Activated CD4-positive, alpha-beta memory T cell treated with anti-CD3 and anti-CD28 coated beads for 36 hours (primary cell): Measurements from ENCODE around the gene GPR42. TPM values are rescaled to one million over a fixed set of nuclear protein-coding genes. Genes with fewer than 3 reads are reported as not detected.
"Not testable (repeated sequence)": the region's sequence is repeated elsewhere in the genome, so short reads cannot be mapped to it uniquely, and the experiment has no call there.

Experiments used
- CTCF ChIA-PET: fragments of 350-600 bp; sonication (Branson Sonifier 250); formaldehyde crosslinking; loops from one replicate; lab custom pipeline; 2021; ENCODE audit warnings: antibody characterized with exemption, inconsistent platforms; lab: Charles Lee
- POLR2A ChIA-PET: fragments of 350-600 bp; sonication (Branson Sonifier 250); formaldehyde crosslinking; loops from one replicate; lab custom pipeline; 2021; ENCODE audit warnings: antibody characterized with exemption; lab: Charles Lee
- DNase-seq: peaks from one replicate; pipeline ENCODE4 v3.0.0-alpha.2; 2020
- H3K27ac Mint-ChIP-seq: one replicate; pipeline ENCODE4 v1.8.0; 2021; ENCODE audit warnings: mixed read lengths
- H3K27me3 Mint-ChIP-seq: one replicate; pipeline ENCODE4 v1.8.0; 2021; ENCODE audit warnings: mixed read lengths
- H3K36me3 Mint-ChIP-seq: one replicate; pipeline ENCODE4 v1.8.0; 2021; ENCODE audit warnings: mixed read lengths
- H3K4me1 Mint-ChIP-seq: one replicate; pipeline ENCODE4 v1.8.0; 2021; ENCODE audit warnings: low read depth, mixed read lengths
- H3K4me3 Mint-ChIP-seq: one replicate; pipeline ENCODE4 v1.8.0; 2021; ENCODE audit warnings: mild to moderate bottlenecking, mixed read lengths
- H3K9me3 Mint-ChIP-seq: one replicate; pipeline ENCODE4 v1.8.0; 2021; ENCODE audit warnings: mixed read lengths
- intact Hi-C: fragments of 100-400 bp; cut with micrococcal nuclease; formaldehyde crosslinking; loops from one replicate; pipeline ENCODE4 v1.15.1; 2023
- total RNA-seq, 2 experiments: library from RNA; stranded (reverse); gene quantifications; one replicate each; pipeline ENCODE4 v1.2.3, GENCODE V29; 2021

Gene GPR42
- total RNA-seq, 2 experiments from 2014 or later: 0.17 TPM; not detected in 1

DNA sequence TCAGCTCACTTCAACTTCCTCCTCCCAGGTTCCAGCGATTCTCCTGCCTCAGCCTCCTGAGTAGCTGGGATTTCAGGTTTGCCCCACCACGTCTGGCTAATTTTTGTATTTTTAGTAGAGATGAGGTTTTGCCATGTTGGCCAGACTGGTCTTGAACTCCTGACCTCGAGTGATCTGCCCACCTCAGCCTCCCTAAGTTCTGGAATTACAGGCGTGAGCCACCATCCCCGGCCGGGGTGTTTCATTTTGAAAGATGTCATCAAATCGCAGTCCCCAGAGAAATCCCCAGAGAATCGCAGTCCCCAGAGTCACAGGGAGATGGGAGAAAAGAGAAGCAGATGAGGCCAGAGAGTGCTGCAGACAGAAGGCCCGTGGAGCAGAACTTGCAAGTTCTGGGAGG lies 30.5 kb downstream of the GPR42 start:
- H3K27ac Mint-ChIP-seq, H3K36me3 Mint-ChIP-seq, H3K9me3 Mint-ChIP-seq, H3K4me3 Mint-ChIP-seq, H3K27me3 Mint-ChIP-seq, POLR2A ChIA-PET, intact Hi-C loops, DNase-seq: not testable (repeated sequence)
- peaks cover 16% of the 10 kb centered on the region for H3K4me1 Mint-ChIP-seq
- CTCF ChIA-PET: interaction anchor here (0.7 kb wide), 1 partner anchor 26 kb away, joined by 3 read pairs; no protein-coding TSS in a partner anchor

DNA sequence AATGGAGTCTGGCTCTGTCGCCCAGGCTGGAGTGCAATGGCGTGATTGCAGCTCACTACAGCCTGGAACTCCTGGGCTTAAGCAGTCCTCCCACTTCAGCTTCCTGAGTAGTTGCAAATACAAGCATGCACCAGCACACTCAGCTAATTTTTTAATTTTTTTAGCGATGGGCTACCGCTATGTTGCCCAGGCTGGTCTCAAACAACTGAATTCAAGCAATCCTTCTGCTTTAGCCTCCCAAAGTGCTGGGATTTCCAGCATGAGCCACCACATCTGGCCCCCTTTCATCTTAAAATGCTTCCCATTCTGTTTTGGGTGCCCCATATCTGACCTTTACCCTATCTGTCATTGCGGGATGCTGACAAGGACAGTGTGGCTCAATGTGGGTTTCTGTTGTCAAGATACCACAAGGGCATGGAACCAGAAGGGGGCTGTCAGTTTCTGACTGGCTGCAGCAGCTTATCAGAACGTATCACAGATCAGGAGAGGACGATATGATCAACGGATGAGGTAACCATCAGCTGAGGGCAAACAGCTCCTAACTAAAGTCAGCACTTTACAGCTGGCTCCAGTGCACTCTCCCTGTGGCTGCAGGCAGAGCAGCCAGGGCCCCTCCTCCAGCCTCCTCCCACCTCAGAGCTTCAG lies 32.4 kb downstream of the GPR42 start:
- peak; percentile 40 for DNase-seq
- Mint-ChIP-seq H3K36me3 (no peaks in the 10 kb centered on the region), H3K9me3 (no peaks in the 10 kb centered on the region), H3K27me3 (no peaks in the 10 kb centered on the region), H3K4me1 (peaks cover 16% of the 10 kb centered on the region), H3K4me3 (no peak overlapping the region), H3K27ac (no peak overlapping the region)
- intact Hi-C loops: no loop called here
- ChIA-PET CTCF (interaction anchor here (0.5 to 1.1 kb wide), 4 partner anchors 44 to 185 kb away, joined by 3 to 5 read pairs (median 4); partner anchors contain the start of gene FFAR1), POLR2A (interaction anchor here (1.1 kb wide), 1 partner anchor 49 kb away, joined by 3 read pairs; no protein-coding TSS in a partner anchor)

DNA sequence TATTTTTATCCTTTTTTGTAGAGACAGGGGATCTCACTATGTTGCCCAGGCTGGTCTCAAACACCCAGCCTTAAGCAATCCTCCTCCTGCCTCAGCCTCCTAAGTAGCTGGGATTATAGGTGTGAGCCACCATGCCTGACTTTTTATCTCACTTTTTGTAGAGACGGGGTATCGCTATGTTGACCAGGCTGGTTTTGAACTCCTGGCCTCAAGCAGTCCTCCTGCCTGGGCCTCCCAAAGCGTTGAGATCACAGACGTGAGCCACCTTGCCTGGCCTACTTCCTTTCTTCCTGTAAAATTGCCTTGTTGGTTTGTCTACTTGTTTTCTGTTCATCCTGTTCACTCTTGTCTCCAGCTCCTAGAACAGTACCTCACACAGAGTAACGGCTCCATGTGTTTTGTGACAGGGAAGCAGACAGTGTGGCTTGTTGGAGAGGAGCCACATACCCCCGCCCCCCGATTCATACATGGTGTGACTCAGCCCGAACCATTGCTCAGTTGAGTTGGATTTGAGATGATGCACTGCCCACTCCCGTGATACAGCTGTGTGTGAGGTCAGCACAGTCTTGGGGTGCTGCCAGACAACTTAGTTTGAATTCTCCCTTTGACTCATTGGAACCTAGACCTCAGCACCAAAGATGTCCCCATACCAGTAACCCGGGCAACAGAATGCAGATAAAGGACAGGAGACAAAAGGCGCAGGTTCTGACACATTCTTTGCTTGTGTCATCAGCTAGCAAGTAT lies 34.2 kb downstream of the GPR42 start:
- Mint-ChIP-seq H3K27me3 (no peaks in the 10 kb centered on the region), H3K4me3 (no peak overlapping the region), H3K36me3 (no peaks in the 10 kb centered on the region), H3K27ac (peak overlapping the region; percentile 55), H3K4me1 (peaks cover 16% of the 10 kb centered on the region), H3K9me3 (no peaks in the 10 kb centered on the region)
- intact Hi-C loops: loop anchor here (1.0 kb wide), 2 partner anchors 46 to 58 kb away; partner anchors contain the start of gene FFAR1
- peak; percentile 90 for DNase-seq
- ChIA-PET CTCF (interaction anchor here (1.4 kb wide), 1 partner anchor 90 kb away, joined by 5 read pairs; no protein-coding TSS in a partner anchor), POLR2A (interaction anchor here (1.4 kb wide), 1 partner anchor 58 kb away, joined by 4 read pairs; the partner anchor contains the start of gene FFAR1)

DNA sequence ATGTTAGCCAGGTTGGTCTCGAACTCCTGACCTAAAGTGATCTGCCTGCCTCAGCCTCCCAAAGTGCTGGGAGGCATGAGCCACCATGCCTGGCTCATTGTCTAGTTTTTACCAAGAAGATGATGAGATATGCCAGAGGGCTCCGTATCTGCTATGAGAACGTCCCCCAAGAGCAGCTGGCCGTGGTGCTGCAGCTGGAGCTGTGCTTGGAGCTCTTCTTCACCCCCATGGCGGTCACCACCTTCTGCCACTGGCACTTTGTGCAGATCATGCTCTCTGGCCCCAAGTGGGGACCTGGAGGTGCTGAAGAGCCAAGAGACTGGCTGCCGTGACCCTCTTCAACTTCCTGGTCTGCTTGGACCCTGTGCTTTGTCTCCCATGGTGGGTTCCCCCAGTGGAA lies 36.8 kb downstream of the GPR42 start:
- no peaks in the 10 kb centered on the region for H3K36me3 Mint-ChIP-seq
- peaks cover 2% of the 10 kb centered on the region for H3K27me3 Mint-ChIP-seq
- no peak for DNase-seq
- intact Hi-C loops: no loop called here
- POLR2A ChIA-PET: no interaction called here
- H3K4me1 Mint-ChIP-seq: peaks cover 16% of the 10 kb centered on the region
- H3K4me3 Mint-ChIP-seq: no peak overlapping the region
- no peak overlapping the region for H3K27ac Mint-ChIP-seq
- H3K9me3 Mint-ChIP-seq: no peaks in the 10 kb centered on the region
- CTCF ChIA-PET: interaction anchor here (0.6 to 1.1 kb wide), 2 partner anchors 20 to 87 kb away, joined by 4 read pairs; no protein-coding TSS in a partner anchor

DNA sequence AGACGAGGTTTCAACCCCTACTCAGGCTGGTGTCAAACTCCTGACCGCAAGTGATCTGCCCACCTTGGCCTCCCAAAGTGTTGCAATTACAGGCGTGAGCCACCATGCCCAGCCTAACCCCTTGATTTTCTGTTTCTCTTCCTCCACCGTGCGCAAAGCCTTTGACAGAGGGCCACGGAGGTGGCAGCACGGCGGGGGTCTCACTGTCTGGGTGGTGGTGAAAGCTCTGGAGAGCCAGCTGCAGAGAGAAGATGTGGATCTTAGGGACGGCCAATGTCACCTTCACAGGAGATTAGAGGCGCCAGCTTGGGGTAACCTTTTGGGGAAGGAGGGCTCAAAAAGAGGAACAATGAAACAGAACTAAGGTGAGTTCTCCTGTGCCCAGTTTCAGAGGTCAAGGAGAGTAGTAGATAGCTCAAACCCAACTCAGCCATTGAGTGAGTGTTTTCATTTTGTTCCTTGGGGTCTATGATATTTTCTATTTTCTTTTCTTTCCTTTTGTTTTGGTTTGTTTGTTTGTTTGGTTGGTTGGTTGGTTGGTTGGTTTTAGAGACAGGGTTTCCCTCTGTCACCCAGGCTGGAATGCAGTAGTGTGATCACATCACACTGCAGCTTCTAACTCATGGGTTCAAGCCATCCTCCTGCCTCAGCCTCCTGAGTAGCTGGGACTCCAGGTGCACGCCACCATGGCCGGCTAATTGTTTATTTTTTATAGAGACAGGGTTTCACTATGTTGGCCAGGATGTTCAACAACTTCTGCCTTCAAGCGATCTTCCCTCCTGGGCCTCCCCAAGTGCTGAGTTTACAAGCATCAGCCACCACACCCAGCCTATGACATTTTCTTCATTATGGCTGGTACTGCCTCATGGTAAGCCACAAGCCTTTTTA lies 37.7 kb downstream of the GPR42 start:
- H3K36me3 Mint-ChIP-seq: no peaks in the 10 kb centered on the region
- CTCF ChIA-PET: no interaction called here
- no peaks in the 10 kb centered on the region for H3K9me3 Mint-ChIP-seq
- H3K4me1 Mint-ChIP-seq: peaks cover 15% of the 10 kb centered on the region
- DNase-seq: no peak
- H3K27me3 Mint-ChIP-seq: peaks cover 4% of the 10 kb centered on the region
- H3K27ac Mint-ChIP-seq: no peak overlapping the region
- H3K4me3 Mint-ChIP-seq: no peak overlapping the region
- intact Hi-C loops: no loop called here
- POLR2A ChIA-PET: no interaction called here

DNA sequence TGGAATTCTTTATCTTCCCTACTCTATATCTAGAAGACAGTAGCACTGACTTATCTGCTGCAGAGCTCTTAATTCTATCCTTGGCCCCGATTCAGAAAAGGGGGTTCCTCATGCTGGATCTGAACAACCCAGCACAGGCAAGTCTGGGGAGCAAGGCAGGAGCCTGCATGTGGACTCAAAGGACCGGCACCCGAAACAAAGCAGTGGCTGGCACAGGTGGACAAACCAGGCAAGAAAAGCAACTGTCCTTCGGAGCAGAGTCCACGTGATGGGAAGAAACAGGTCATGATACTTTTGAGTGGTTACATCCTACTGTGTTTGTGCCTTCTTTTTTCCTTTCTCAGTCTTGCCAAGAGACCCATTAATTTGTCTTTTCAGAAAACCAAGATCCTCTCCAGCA lies 38.3 kb downstream of the GPR42 start:
- no peaks in the 10 kb centered on the region for H3K36me3 Mint-ChIP-seq
- H3K27me3 Mint-ChIP-seq: peaks cover 4% of the 10 kb centered on the region
- CTCF ChIA-PET: no interaction called here
- H3K27ac Mint-ChIP-seq: no peak overlapping the region
- no peak for DNase-seq
- H3K4me3 Mint-ChIP-seq: no peak overlapping the region
- peaks cover 15% of the 10 kb centered on the region for H3K4me1 Mint-ChIP-seq
- no peaks in the 10 kb centered on the region for H3K9me3 Mint-ChIP-seq
- POLR2A ChIA-PET: no interaction called here
- intact Hi-C loops: no loop called here

DNA sequence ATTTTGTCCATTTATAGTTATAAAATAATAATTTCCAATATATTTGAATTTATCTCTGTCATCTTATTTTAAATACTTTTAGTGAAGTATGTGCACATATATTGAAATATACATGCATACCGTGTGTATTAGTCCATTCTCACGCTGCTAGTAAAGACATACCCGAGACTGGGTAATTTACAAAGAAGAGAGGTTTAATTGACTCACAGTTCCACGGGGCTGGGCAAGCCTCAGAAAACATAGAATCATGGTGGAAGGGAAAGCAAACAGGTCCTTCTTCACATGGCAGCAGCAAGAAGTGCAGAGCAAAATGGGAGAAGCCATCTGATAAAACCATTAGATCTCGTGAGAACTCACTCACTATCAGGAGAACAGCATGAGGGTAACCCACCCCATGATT lies 39.6 kb downstream of the GPR42 start:
- intact Hi-C loops: no loop called here
- no peaks in the 10 kb centered on the region for H3K36me3 Mint-ChIP-seq
- H3K9me3 Mint-ChIP-seq: no peaks in the 10 kb centered on the region
- ChIA-PET POLR2A (no interaction called here), CTCF (no interaction called here)
- peaks cover 4% of the 10 kb centered on the region for H3K4me1 Mint-ChIP-seq
- no peak overlapping the region for H3K4me3 Mint-ChIP-seq
- no peak for DNase-seq
- peaks cover 4% of the 10 kb centered on the region for H3K27me3 Mint-ChIP-seq
- H3K27ac Mint-ChIP-seq: no peak overlapping the region

DNA sequence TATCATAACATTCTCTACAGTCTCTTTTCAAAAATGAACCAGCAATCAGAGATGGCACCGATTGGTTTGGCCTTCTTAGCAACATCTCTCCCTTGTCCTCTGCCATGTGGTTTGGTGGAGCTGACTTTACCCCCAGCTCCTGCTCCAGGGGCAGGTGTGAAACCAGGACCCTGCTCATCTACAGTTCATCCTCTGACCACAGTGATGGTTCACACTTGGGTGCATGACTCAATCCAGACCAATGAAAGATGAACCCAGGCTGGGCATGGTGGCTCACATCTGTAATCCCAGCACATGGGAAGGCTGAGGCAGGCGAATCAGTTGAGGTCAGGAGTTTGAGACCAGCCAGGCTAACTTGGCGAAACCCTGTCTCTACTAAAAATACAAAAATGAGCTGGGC lies 43.6 kb downstream of the GPR42 start:
- Mint-ChIP-seq H3K27me3 (peaks cover 24% of the 10 kb centered on the region), H3K4me3 (no peak overlapping the region), H3K9me3 (no peaks in the 10 kb centered on the region), H3K27ac (no peak overlapping the region), H3K36me3 (no peaks in the 10 kb centered on the region), H3K4me1 (no peaks in the 10 kb centered on the region)
- ChIA-PET POLR2A (no interaction called here), CTCF (interaction anchor here (0.7 kb wide), 1 partner anchor 80 kb away, joined by 4 read pairs; no protein-coding TSS in a partner anchor)
- intact Hi-C loops: no loop called here
- peak; percentile 13 for DNase-seq

DNA sequence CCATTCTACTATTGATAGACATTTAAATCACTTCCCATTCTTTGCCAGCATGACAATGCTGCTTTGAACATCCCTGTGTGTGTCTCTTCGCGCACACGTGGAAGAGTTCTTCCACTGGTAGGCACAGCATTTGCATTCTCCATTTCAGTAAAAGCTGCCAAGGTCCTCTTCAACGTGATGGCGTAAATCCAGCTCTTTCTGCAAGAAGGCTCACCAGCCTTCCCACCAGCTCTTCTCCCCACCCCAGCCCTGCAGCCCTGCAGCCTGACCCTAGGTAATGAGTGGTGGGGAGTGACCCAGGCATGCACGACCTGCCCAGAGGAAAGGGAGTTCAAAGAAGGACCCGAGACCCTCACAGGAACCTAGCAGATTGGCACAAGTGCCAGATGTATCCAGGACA lies 45.5 kb downstream of the GPR42 start:
- Mint-ChIP-seq H3K27me3 (peaks cover 24% of the 10 kb centered on the region), H3K27ac (no peak overlapping the region), H3K4me1 (no peaks in the 10 kb centered on the region), H3K4me3 (no peak overlapping the region), H3K36me3 (no peaks in the 10 kb centered on the region), H3K9me3 (no peaks in the 10 kb centered on the region)
- ChIA-PET CTCF (no interaction called here), POLR2A (no interaction called here)
- DNase-seq: no peak
- intact Hi-C loops: no loop called here

DNA sequence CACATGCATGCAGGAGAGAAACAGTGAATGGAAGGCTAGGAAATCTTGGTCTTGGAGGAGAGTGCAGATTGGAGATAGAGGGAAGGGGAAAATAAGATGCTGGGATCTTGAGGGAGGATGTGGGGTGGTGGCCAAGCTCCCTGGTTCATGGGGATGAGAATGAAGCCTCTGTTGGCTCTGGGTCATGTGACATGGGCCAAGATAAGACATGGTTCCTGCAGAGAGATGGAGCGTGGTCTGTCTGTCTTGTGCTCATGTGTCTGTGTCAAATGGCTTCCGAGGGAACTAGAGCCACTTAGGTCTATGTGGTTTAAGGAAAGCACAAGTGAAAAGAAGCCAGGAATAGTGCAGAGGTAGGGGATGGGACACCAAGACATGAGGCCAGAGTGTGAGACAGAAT lies 46.4 kb downstream of the GPR42 start:
- H3K27ac Mint-ChIP-seq: no peak overlapping the region
- H3K27me3 Mint-ChIP-seq: peaks cover 22% of the 10 kb centered on the region
- ChIA-PET CTCF (no interaction called here), POLR2A (no interaction called here)
- H3K9me3 Mint-ChIP-seq: no peaks in the 10 kb centered on the region
- intact Hi-C loops: no loop called here
- no peaks in the 10 kb centered on the region for H3K4me1 Mint-ChIP-seq
- DNase-seq: no peak
- H3K36me3 Mint-ChIP-seq: no peaks in the 10 kb centered on the region
- no peak overlapping the region for H3K4me3 Mint-ChIP-seq

DNA sequence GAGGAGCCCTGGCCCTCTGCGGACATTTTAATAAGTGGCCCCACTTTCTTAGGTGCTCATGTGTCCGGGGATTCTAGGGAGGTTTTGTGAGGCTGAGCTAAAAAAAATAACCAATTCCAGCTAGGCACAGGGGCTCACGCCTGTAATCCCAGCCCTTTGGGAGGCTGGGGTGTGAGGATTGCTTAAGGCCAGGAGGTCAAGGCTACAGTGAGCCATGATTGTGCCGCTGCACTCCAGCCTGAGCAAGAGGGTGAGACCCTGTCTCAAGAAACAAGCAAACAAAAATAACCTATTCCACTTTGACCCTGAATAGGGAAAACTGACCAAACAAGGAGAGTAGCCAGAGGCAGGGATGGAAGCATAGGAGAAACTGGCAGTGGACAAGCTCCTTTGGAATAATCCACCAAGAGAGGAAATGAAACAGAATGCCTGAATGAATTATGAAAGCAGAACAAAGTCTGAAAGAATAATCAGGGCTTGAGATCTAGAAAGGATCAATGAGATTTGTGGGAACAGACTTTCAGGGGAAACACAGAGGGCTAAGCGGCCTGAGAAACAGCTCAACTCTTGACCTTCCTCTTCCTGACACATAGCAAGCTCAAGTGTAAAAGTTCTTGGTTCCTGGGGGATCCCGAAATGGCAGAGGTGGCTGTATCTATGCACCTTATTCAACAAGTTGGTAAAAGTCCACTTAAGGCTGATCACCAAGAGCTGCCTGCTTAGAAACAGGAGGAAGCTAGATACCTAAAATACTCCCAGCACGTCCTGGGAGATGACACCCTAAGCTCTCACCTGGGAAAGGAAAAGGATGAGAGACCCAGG lies 47.1 kb downstream of the GPR42 start:
- intact Hi-C loops: no loop called here
- Mint-ChIP-seq H3K9me3 (no peaks in the 10 kb centered on the region), H3K4me3 (no peak overlapping the region), H3K36me3 (no peaks in the 10 kb centered on the region), H3K4me1 (no peaks in the 10 kb centered on the region), H3K27me3 (peaks cover 20% of the 10 kb centered on the region), H3K27ac (no peak overlapping the region)
- CTCF ChIA-PET: interaction anchor here (0.8 kb wide), 1 partner anchor 77 kb away, joined by 3 read pairs; no protein-coding TSS in a partner anchor
- DNase-seq: no peak
- POLR2A ChIA-PET: no interaction called here
